Chondrocyte (in vitro differentiated cells): ENCODE measurements around the gene DAD1. TPM values are rescaled to one million over a fixed set of nuclear protein-coding genes. Genes with fewer than 3 reads are reported as not detected.

Experiments
- DNase-seq: peaks from one replicate; pipeline ENCODE4 v3.0.0; 2021; ENCODE audit warnings: mixed read lengths, low spot score
- H3K27ac Mint-ChIP-seq: one replicate; pipeline ENCODE4 v1.8.0; 2021; ENCODE audit warnings: mild to moderate bottlenecking, moderate library complexity, mixed read lengths; ENCODE audit not compliant: unreplicated experiment
- H3K27me3 Mint-ChIP-seq: 2 replicates; pipeline ENCODE4 v1.8.0; 2021; ENCODE audit warnings: low read depth, mixed read lengths
- H3K36me3 Mint-ChIP-seq: 2 replicates; pipeline ENCODE4 v1.8.0; 2021; ENCODE audit warnings: low read depth, mixed read lengths
- H3K4me1 Mint-ChIP-seq: 2 replicates; pipeline ENCODE4 v1.8.0; 2021; ENCODE audit warnings: low read depth, mild to moderate bottlenecking, mixed read lengths
- H3K4me3 Mint-ChIP-seq: one replicate; pipeline ENCODE4 v1.8.0; 2021; ENCODE audit warnings: mild to moderate bottlenecking, moderate library complexity, mixed read lengths; ENCODE audit not compliant: unreplicated experiment
- H3K9me3 Mint-ChIP-seq: 2 replicates; pipeline ENCODE4 v1.8.0; 2021; ENCODE audit warnings: low read depth, mixed read lengths
- total RNA-seq: library from RNA; stranded (reverse); gene quantifications from 3 replicates; pipeline ENCODE4 v1.2.1, GENCODE V29; 2021
- TF ChIP-seq, protein P1 (sequence below): fragments of 200-600 bp; sonication (generic); IDR thresholded peaks from 2 replicates; pipeline ENCODE4 v1.5.0; 2021; ENCODE audit warnings: antibody characterized with exemption, mild to moderate bottlenecking, moderate library complexity

DAD1 gene
- total RNA-seq, 1 donor from 2014 or later: 248 TPM

DNA sequence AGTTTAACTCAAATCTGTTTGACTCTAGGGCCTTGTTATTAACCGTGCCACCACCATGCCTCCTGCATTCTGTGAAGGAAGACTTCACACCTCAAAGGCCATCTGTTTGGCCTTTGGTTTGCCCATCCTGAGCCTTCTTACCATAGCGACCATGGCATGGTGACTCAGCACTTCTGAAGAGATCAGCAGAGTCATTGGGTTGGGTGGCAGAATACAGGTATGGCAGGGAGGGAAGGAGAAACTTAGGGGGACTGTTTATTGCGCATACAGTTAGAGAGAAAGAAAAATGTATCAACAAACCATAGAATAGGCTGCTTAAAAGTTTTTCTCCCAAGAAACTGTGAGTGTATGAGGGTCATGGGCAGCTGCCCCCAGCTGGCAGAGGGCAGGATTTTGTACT, 49.2 kb downstream of the DAD1 start:
- Mint-ChIP-seq H3K27me3 (no peaks in the 10 kb centered on the region), H3K27ac (no peak overlapping the region)

DNA sequence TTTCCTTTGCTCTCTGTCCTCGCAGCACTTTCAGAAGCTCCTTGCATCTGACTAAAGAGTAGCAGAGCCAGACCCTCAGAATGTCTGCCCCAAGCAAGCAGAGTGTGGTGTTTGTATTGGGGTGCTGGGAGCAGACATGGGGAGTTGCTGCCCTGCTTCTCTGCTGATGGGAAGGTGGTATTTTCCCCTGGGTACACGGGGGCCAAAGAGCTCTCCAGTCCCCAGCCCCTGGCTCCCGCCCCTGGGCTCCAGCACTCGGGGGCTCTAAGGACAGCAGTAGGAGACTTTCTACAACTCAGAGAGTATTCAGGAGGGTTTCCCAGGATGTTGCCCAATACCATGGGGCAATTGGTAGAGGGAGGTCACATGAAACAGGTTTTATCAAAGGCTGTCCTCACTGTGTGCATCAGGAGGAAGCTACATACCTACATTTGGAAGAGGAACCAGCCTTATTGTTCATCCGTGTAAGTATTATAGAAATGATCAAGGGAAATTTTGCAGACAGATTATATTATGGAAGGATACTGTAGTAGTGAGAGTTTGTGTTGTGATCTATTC, 50.3 kb downstream of the DAD1 start:
- H3K27me3 Mint-ChIP-seq: no peaks in the 10 kb centered on the region
- H3K27ac Mint-ChIP-seq: no peak overlapping the region
- H3K9me3 Mint-ChIP-seq: no peaks in the 10 kb centered on the region
- TF ChIP-seq, protein P1, sequence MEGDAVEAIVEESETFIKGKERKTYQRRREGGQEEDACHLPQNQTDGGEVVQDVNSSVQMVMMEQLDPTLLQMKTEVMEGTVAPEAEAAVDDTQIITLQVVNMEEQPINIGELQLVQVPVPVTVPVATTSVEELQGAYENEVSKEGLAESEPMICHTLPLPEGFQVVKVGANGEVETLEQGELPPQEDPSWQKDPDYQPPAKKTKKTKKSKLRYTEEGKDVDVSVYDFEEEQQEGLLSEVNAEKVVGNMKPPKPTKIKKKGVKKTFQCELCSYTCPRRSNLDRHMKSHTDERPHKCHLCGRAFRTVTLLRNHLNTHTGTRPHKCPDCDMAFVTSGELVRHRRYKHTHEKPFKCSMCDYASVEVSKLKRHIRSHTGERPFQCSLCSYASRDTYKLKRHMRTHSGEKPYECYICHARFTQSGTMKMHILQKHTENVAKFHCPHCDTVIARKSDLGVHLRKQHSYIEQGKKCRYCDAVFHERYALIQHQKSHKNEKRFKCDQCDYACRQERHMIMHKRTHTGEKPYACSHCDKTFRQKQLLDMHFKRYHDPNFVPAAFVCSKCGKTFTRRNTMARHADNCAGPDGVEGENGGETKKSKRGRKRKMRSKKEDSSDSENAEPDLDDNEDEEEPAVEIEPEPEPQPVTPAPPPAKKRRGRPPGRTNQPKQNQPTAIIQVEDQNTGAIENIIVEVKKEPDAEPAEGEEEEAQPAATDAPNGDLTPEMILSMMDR: no peak
- no peak for DNase-seq
- no peak overlapping the region for H3K4me3 Mint-ChIP-seq
- no peaks in the 10 kb centered on the region for H3K36me3 Mint-ChIP-seq
- H3K4me1 Mint-ChIP-seq: peaks cover 44% of the 10 kb centered on the region

More for the DNA sequence above, 49.2 kb downstream of the DAD1 start:
- no peak overlapping the region for H3K4me3 Mint-ChIP-seq
- no peaks in the 10 kb centered on the region for H3K36me3 Mint-ChIP-seq
- H3K9me3 Mint-ChIP-seq: no peaks in the 10 kb centered on the region
- H3K4me1 Mint-ChIP-seq: peaks cover 35% of the 10 kb centered on the region
- TF ChIP-seq, protein P1: no peak
- no peak for DNase-seq

DNA sequence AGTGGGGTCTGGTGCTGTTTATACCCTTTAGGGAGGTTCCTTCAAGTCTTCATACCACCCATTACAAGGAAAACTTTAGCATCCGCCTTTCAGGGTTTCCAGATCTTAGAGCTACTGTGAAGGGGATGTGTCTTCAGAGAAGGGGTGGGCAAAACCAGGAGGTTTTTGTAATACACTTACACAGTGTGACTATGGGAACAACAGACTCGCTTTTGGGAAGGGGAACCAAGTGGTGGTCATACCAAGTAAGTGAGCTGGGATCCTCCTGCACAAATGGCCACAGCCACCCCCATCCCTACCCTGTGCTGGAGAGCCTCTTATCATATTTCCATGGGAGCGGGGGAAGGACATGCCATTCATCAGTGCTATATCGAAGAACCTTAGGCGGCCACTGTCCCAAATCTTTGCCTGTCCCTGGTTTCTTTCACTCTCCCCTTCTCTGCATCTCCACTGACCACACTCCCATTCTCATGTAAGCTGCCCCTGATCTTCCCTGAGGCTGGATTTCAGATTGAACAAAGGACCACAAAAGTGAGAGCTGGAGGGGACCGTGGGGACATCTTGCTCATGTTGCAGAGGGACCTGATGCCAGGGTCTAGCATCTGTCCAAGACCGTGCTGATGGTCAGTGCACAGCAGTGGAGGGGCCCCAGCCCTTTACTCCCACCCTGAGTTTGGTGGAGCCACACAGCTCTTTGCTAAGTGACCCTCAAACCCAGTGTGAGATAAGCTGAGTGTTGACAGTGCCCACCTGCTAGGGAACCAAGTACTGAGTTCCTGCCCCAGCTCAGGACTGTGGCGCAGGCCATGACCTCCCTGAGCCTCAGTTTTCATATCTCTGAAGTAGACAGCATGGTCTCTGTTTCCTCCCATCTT, 51.4 kb downstream of the DAD1 start:
- TF ChIP-seq, protein P1: no peak
- no peaks in the 10 kb centered on the region for H3K36me3 Mint-ChIP-seq
- DNase-seq: no peak
- H3K4me1 Mint-ChIP-seq: peaks cover 55% of the 10 kb centered on the region
- no peaks in the 10 kb centered on the region for H3K27me3 Mint-ChIP-seq
- peak overlapping the region; percentile 56 for H3K27ac Mint-ChIP-seq
- H3K9me3 Mint-ChIP-seq: no peaks in the 10 kb centered on the region
- H3K4me3 Mint-ChIP-seq: no peak overlapping the region

DNA sequence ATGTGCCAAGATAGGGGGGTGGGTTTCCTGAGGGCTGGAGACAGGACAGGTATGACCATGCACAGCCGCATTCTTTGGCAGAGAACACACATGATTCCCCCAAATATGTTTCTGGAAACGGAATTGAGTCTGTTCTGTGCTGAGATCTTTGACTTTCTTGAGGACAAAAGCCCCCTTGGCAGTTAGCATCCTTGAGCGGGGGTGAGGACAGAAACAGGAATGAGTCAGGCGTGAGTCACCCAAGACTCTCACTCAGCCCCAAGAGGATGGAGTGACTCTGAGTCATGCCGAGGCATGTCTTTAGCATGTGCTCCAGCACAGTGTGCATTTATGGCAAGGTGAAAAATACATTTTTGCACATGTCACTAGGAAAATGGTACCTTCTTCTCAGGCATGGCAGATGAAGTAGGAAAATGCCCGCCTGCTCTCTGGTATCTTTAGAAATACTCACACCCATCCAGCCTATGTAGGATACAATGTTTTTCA, 52.1 kb downstream of the DAD1 start:
- Mint-ChIP-seq H3K4me1 (peaks cover 62% of the 10 kb centered on the region), H3K27me3 (no peaks in the 10 kb centered on the region), H3K9me3 (no peaks in the 10 kb centered on the region), H3K4me3 (no peak overlapping the region), H3K36me3 (no peaks in the 10 kb centered on the region), H3K27ac (peak overlapping the region; percentile 56)
- TF ChIP-seq, protein P1: no peak
- no peak for DNase-seq

DNA sequence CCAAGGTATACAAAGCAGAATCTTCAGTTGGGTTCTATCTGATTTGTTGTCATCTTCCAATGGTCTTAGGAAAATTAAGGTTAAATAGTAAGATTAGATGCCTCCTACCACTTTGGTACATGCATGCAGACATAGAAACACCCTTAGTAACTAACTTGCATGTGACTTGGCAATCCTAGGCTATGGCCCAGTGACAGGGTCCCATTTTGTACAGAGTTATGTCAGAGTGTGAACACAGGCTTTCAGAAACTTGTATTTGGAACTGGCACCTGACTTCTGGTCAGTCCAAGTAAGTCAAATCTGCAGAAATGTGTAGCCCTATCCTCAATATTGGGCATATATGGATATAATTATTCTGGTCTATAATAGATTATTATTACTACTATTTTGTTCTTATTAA, 53.1 kb downstream of the DAD1 start:
- Mint-ChIP-seq H3K27ac (no peak overlapping the region), H3K36me3 (no peaks in the 10 kb centered on the region), H3K4me1 (peaks cover 72% of the 10 kb centered on the region), H3K9me3 (no peaks in the 10 kb centered on the region), H3K27me3 (no peaks in the 10 kb centered on the region), H3K4me3 (no peak overlapping the region)
- TF ChIP-seq, protein P1: no peak
- DNase-seq: no peak
